A549 (cell line): ENCODE data around the gene FKBP2.

Experiments used
- CEBPB ChIP-seq, 2 experiments: fragments of >200 bp in 1 of 2; sonication (Bioruptor Twin) in 1 of 2; formaldehyde crosslinking in 1 of 2; IDR thresholded peaks; 2 replicates each; pipeline ENCODE4 v1.6.1; 2012 to 2016
- CTCF ChIP-seq: fragments of >200 bp; sonication (Bioruptor Twin); formaldehyde crosslinking; IDR thresholded peaks from 3 replicates; pipeline ENCODE4 v1.5.1; 2016
- KDM1A ChIP-seq: fragments of 200-600 bp; sonication (generic); IDR thresholded peaks from 2 replicates; pipeline ENCODE4 v1.6.1; 2016; ENCODE audit warnings: low read depth, mild to moderate bottlenecking
- POLR2A ChIP-seq: IDR thresholded peaks from 2 replicates; pipeline ENCODE4 v1.6.1; 2012; ENCODE audit warnings: mild to moderate bottlenecking, low read length

- TF ChIP-seq CEBPB (IDR thresholded peaks at IDR 0.05), result no peak
- TF ChIP-seq POLR2A, result peak; percentile 67
- TF ChIP-seq CTCF, result peak; percentile 28; the same call in 2 of the 3 replicates
- no peak for TF ChIP-seq KDM1A
Observed at GRCh38 chr11:64225608-64226506, 15.0 kb upstream of the FKBP2 start, which contains the start of the genes NUDT22 and TRPT1.
